Thymus (tissue), 11 donors: ENCODE data around the gene TMEM250. TPM values are rescaled to one million over a fixed set of nuclear protein-coding genes. Genes with fewer than 3 reads are reported as not detected.

Source experiments
- DNase-seq, 9 donors: peaks; one replicate each; pipeline ENCODE4 v3.0.0-alpha.2; 2013; ENCODE audit warnings: low spot score in 9 of 9, low read depth in 6 of 9, missing footprints in 1 of 9
- H3K27ac ChIP-seq, 2 donors: one replicate each; pipeline ENCODE4 v1.5.1; 2013; ENCODE audit warnings: control low read depth in 1 of 2, low read depth in 1 of 2, low read length in 1 of 2, mild to moderate bottlenecking in 1 of 2, moderate library complexity in 1 of 2
- H3K27me3 ChIP-seq, 2 donors: one replicate each; pipeline ENCODE4 v1.5.1; 2013; ENCODE audit warnings: low read length in 1 of 2; ENCODE audit not compliant: control insufficient read depth in 2 of 2, insufficient read depth in 1 of 2
- H3K36me3 ChIP-seq, 2 donors: one replicate each; pipeline ENCODE4 v1.5.1; 2013; ENCODE audit warnings: low read length in 1 of 2, mild to moderate bottlenecking in 1 of 2, moderate library complexity in 1 of 2; ENCODE audit not compliant: control insufficient read depth in 2 of 2, insufficient read depth in 2 of 2
- H3K4me1 ChIP-seq, 2 donors: one replicate each; pipeline ENCODE4 v1.5.1; 2013; ENCODE audit warnings: low read length in 2 of 2; ENCODE audit not compliant: control insufficient read depth in 2 of 2, insufficient read depth in 2 of 2
- H3K4me3 ChIP-seq, 2 donors: one replicate each; pipeline ENCODE4 v1.5.1; 2013; ENCODE audit warnings: low read length in 2 of 2, control low read depth in 1 of 2, mild to moderate bottlenecking in 1 of 2
- H3K9me3 ChIP-seq, 2 donors: one replicate each; pipeline ENCODE4 v1.5.1; 2013; ENCODE audit warnings: low read length in 1 of 2, mild to moderate bottlenecking in 1 of 2; ENCODE audit not compliant: control insufficient read depth in 2 of 2, insufficient read depth in 1 of 2
- WGBS: extraction: QIAGEN DNeasy Blood & Tissue Kit; methylation state at CpG from one replicate; pipeline ENCODE4 v1.1.7; 2013; 5-methylcytosine and 5-hydroxymethylcytosine counted together
- polyA plus RNA-seq: library from polyadenylated mRNA; stranded (reverse); fragments of 200-250 nt; gene quantifications from one replicate; pipeline ENCODE4 v1.2.3, GENCODE V29; 2013
- total RNA-seq: library from RNA; stranded (reverse); fragments of 120-200 nt; gene quantifications from one replicate; pipeline ENCODE4 v1.2.4, GENCODE V29; 2013
- donor health status: healthy.

The TMEM250 gene
- total and polyA plus RNA-seq, 2 donors, result 19.2 to 22.4 TPM

- H3K4me3 ChIP-seq, result peak overlapping the region; percentile 18 to 51
- H3K36me3 ChIP-seq, result no peaks in the 10 kb centered on the region
- no peaks in the 10 kb centered on the region for H3K9me3 ChIP-seq
- 15% methylated on average over 74 of the region's 74 CpGs for WGBS
- H3K27ac ChIP-seq, result peak overlapping the region in 1 of 2 donors; percentile 31
- H3K4me1 ChIP-seq, result peaks cover 0 to 8% of the 10 kb centered on the region in 2 donors
- peaks cover 57 to 84% of the 10 kb centered on the region in 2 donors for H3K27me3 ChIP-seq
- DNase-seq, result no peak
These were observed 24.4 kb downstream of the TMEM250 start for GRCh38 chr9:136093995-136094881.

- no peak overlapping the region for H3K4me3 ChIP-seq
- peaks cover 52 to 84% of the 10 kb centered on the region in 2 donors for H3K27me3 ChIP-seq
- no peaks in the 10 kb centered on the region for H3K9me3 ChIP-seq
- no peaks in the 10 kb centered on the region for H3K36me3 ChIP-seq
- H3K4me1 ChIP-seq, result peaks cover 0 to 13% of the 10 kb centered on the region in 2 donors
- 88% methylated on average over 16 of the region's 16 CpGs for WGBS
- no peak for DNase-seq
- no peak overlapping the region for H3K27ac ChIP-seq
These were observed 25.2 kb downstream of the TMEM250 start for GRCh38 chr9:136093346-136093986.

- no peaks in the 10 kb centered on the region for H3K9me3 ChIP-seq
- H3K36me3 ChIP-seq, result no peaks in the 10 kb centered on the region
These were observed 25.9 kb downstream of the TMEM250 start for GRCh38 chr9:136092741-136093140.

GRCh38 chr9:136092353-136092650, 26.4 kb downstream of the TMEM250 start:
- DNase-seq, result no peak
- no peaks in the 10 kb centered on the region for H3K36me3 ChIP-seq
- no peak overlapping the region for H3K27ac ChIP-seq
- peaks cover 0 to 13% of the 10 kb centered on the region in 2 donors for H3K4me1 ChIP-seq
- WGBS, result 96% methylated on average over 10 of the region's 10 CpGs
- peaks cover 46 to 77% of the 10 kb centered on the region in 2 donors for H3K27me3 ChIP-seq
- no peak overlapping the region for H3K4me3 ChIP-seq
- H3K9me3 ChIP-seq, result no peaks in the 10 kb centered on the region

More at GRCh38 chr9:136092741-136093140, 25.9 kb downstream of the TMEM250 start:
- 96% methylated on average over 9 of the region's 9 CpGs for WGBS
- no peak for DNase-seq
- Histone ChIP-seq H3K27ac (no peak overlapping the region), H3K27me3 (peaks cover 50 to 82% of the 10 kb centered on the region in 2 donors), H3K4me1 (peaks cover 0 to 13% of the 10 kb centered on the region in 2 donors), H3K4me3 (no peak overlapping the region)

GRCh38 chr9:136091582-136092352, 26.9 kb downstream of the TMEM250 start:
- Histone ChIP-seq H3K27me3 (peaks cover 43 to 72% of the 10 kb centered on the region in 2 donors), H3K4me1 (peaks cover 0 to 13% of the 10 kb centered on the region in 2 donors), H3K9me3 (no peaks in the 10 kb centered on the region), H3K36me3 (no peaks in the 10 kb centered on the region), H3K27ac (no peak overlapping the region), H3K4me3 (no peak overlapping the region)
- WGBS, result 96% methylated on average over 20 of the region's 20 CpGs
- DNase-seq, result no peak

GRCh38 chr9:136090768-136091581, 27.7 kb downstream of the TMEM250 start:
- H3K36me3 ChIP-seq, result no peaks in the 10 kb centered on the region
- H3K4me3 ChIP-seq, result no peak overlapping the region
- H3K9me3 ChIP-seq, result no peaks in the 10 kb centered on the region
- H3K27ac ChIP-seq, result no peak overlapping the region
- 95% methylated on average over 22 of the region's 22 CpGs for WGBS
- DNase-seq, result no peak
- peaks cover 0 to 13% of the 10 kb centered on the region in 2 donors for H3K4me1 ChIP-seq
- peaks cover 35 to 64% of the 10 kb centered on the region in 2 donors for H3K27me3 ChIP-seq

- Histone ChIP-seq H3K4me1 (peaks cover 0 to 13% of the 10 kb centered on the region in 2 donors), H3K36me3 (no peaks in the 10 kb centered on the region), H3K27ac (no peak overlapping the region), H3K27me3 (peaks cover 27 to 60% of the 10 kb centered on the region in 2 donors), H3K9me3 (no peaks in the 10 kb centered on the region), H3K4me3 (no peak overlapping the region)
- WGBS, result 64% methylated on average over 9 of the region's 9 CpGs
- no peak for DNase-seq
These were observed 28.5 kb downstream of the TMEM250 start for GRCh38 chr9:136090056-136090735.

- Histone ChIP-seq H3K27ac (no peak overlapping the region), H3K4me1 (peaks cover 0 to 13% of the 10 kb centered on the region in 2 donors), H3K9me3 (no peaks in the 10 kb centered on the region), H3K4me3 (no peak overlapping the region), H3K36me3 (no peaks in the 10 kb centered on the region), H3K27me3 (peaks cover 22 to 60% of the 10 kb centered on the region in 2 donors)
- no peak for DNase-seq
- 17% methylated on average over 3 of the region's 3 CpGs for WGBS
These were observed 29.0 kb downstream of the TMEM250 start for GRCh38 chr9:136089697-136090045.
